ENCODE data around the gene LMF1.

LMF1 gene

DNA sequence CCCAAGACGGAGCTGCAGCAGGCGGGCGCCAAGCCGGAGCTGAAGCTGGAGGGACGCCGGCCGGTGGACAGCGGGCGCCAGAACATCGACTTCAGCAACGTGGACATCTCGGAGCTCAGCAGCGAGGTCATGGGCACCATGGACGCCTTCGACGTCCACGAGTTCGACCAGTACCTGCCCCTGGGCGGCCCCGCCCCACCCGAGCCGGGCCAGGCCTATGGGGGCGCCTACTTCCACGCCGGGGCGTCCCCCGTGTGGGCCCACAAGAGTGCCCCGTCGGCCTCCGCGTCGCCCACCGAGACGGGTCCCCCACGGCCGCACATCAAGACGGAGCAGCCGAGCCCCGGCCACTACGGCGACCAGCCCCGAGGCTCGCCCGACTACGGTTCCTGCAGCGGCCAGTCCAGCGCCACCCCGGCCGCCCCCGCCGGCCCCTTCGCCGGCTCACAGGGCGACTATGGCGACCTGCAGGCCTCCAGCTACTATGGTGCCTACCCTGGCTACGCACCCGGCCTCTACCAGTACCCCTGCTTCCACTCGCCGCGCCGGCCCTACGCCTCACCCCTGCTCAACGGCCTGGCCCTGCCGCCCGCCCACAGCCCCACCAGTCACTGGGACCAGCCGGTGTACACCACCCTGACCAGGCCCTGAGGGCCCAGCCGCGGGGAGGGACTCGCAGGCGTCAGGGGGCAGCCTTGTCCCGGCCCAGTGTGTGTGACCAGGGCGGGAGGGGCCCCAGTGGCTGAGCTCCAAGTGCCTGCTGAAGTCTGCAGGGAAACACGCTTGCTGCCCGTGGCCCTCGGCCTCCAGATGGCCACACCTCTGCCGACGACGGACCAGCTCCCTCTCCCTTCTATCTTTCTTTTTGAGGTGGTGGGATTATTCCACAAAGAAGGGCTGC is 14.2 kb upstream of the LMF1 start:
- no peak for FAIRE-seq

DNA sequence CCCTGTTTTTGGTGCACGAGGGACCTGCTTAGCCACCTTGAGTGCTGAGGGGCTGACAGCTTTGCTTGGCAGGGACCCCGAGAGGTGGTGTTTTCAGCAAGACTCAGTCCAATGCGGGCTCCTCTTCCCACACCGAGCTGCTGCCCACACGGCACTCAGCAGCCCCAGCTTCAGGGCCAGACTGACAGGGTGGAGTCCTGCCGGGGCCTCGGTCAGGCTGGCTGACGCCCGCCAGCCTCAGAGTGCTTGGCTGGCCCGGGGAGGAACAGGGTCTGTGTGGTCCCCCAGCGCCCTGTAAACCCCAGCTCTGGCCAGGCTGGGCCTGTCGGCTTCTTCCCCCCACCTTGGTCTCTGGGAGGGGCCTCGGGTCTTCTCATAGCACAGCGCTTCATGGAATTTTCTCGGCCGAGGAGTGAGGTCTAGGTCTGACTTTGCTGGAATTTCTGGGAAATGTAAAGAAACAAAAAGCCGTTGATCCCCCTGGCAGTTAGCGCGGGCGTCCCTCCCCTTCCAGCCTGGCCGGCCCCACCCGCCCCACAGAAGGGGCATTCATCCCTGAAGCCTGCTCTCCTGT is 13.4 kb upstream of the LMF1 start:
- no peak for FAIRE-seq

DNA sequence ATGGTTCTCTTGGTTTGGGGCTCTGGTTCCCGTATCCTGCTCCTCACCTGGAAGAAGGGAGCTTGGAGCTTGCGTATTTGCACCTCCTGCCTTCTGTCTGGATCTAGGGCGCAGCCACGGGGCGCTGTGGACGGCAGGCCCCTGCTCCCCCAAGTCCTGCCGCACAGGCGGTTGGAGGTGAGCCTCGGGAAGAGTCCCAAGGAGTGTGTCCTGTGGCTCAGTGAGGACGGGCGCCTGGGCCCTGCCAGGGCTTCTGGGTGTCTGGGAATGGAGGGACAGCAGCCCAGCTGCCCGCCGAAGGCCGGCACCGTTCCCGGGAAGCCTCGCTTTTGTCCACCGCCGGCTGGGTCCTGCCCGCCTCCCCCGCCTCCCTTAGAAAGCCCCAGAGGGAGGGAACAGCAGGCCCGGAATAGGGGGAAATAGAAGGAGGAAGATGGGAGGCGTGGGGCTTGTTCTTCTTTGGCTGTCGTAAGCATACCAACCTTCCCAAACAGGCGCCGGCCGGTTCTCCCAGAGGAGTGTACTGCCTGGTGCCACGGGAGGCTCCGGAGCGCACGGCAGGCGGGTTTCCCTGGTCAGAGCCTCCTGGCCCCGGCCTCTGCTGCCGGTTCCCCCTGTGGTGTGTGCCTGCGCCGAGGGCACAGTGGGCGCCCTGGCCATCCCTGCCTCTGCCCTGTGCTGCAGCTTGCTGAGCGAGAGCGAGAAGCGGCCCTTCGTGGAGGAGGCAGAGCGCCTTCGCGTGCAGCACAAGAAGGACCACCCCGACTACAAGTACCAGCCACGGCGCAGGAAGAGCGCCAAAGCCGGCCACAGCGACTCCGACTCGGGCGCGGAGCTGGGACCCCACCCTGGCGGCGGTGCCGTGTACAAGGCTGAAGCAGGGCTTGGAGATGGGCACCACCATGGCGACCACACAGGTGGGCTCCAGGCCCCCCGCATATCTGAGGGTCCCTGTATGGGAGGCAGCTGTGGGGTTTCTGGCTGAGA is 12.6 kb upstream of the LMF1 start:
- FAIRE-seq, result no peak

DNA sequence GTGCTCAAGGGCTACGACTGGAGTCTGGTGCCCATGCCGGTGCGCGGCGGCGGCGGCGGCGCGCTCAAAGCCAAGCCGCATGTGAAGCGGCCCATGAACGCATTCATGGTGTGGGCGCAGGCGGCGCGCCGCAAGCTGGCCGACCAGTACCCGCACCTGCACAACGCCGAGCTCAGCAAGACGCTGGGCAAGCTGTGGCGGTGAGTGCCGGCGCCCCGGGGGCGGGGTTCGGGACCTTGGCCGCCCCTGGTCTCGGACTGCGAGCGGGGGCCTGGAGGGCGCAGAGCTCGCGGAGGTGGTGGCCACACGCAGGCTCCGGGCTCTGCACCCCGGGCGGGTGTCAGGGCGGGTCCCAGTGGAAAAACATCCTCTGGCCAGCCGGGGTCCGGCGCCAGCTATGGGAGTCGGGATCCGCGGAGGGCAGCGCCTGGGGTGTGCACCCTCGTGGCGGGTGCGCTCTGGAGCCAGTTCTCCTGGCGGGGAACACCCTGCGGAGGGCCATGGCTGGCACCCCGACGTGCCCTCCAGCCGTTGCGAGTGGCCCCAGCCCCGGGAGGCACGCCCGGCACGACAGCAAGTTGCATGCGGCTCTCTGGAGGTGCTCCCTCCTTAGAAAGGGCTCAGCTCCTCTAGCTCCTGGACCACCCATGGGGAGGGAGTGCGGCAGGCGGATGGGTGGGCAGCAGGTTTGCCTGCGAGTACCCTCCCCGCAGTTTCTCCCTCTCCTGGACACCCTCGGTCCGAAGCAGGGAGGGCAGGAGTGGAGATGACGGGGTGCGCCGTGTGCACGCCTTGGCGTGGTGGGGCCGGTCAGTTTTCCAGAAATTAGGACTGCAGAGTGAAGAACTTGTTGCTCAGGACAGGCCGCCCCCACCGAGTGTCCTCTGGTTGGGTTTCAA is 11.6 kb upstream of the LMF1 start:
- FAIRE-seq, result no peak

DNA sequence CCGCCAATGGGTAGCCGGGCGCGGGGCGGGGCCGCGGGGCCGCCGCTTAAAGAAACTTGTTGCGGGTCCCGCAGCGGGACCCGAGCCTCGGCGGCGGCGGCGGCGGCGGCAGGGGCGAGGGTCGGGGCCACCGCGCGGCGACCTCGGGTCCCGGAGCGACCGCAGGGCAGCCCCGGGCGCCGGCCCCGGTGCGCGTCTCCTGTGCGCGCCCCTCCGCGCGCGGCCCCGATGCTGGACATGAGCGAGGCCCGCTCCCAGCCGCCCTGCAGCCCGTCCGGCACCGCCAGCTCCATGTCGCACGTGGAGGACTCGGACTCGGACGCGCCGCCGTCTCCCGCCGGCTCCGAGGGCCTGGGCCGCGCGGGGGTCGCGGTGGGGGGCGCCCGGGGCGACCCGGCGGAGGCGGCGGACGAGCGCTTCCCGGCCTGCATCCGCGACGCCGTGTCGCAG is 10.9 kb upstream of the LMF1 start, which contains the start of gene SOX8:
SOX8 (plus strand) TSS at position 76 of the 450 bp plus-strand sequence; CDS start at position 229, 153 bp downstream.
- FAIRE-seq, result no peak

DNA sequence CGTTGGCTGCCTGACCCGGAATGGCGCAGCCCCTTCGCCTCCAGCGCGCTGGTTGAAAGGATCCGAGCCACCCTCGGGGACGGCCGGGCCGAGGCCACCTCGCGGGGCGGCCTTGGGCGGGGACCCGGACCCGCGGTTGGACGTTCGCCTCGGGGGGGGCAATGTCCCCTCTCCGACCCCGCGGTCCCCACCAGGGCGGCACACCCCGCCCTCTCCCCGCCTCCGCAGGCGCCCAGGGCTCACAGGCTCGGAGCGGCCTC is 9.7 kb upstream of the LMF1 start:
- FAIRE-seq, result no peak

DNA sequence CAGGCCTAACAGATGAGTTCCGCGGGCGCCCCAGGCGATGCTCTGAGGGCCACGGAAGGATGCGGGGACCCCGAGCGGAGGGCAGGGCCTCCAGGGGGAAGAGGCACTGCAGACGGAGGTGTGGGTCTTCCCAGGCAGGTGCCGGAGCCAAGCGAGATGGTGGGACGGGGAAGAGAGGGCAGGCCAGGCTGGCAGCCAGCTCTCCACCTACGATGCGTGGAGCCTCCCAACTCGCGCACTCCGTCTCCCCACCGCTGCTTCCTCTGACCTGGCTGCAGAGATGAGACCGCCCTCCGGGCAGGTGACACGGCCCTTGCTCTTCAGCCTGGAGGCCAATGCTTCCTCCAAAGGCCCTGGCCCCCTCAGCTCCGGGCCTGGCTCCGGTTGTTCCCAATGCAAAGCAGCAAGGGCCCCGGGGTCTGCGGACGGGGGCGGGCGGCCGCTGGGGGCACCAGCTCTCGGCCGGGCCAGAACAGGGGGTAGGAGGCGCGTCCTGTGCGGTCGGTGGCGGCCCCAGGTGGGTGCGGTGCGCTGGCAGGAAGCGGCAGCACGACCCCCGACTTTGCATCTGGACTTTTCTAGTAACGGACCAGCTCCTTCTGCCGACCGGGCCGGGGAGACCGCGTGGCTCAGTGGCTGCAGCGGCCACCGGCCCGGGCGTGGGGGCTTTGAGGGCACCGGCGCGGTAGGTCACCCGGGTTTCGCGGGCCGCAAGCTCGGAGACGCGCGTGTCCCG is 9.2 kb upstream of the LMF1 start:
- no peak for FAIRE-seq

DNA sequence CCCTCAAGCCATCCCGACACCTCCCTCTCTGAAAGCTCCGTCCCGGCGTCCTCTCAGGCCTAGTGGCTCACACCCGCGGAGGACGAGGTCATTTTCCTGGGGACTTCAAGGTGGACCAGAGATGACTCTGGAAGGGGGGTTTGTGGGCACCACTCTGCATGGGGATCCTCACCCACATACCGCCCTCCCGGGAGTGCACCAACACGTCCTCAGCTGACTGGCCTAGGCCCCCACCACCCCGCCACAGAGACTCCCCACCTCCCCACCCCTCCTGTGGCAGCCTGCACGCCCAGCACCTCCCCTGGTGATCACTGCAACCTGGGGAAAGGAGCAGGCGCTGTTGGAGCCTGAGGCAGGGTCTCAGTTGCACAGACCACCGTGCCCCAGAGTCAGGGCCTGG is 8.4 kb upstream of the LMF1 start:
- FAIRE-seq, result no peak

DNA sequence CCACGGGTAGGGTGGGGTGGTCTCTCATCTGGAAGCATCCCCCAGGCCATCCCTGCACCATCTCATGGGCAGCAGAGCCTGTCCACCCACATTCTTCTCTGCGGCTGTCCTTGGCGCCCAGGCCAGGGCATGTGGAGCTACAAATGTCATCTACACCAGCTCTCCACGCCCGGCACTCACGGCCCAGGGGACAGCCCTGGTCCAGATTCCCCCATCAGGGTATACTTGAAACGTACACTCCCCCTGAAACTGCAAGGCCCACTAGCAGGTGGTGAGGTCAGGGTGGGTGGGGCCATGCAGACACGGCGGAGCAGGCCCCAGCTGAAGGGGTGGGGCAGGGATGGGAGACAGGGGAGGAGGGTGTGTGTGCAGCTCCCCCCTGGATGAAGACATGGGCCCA is 7.6 kb upstream of the LMF1 start:
- FAIRE-seq, result no peak

DNA sequence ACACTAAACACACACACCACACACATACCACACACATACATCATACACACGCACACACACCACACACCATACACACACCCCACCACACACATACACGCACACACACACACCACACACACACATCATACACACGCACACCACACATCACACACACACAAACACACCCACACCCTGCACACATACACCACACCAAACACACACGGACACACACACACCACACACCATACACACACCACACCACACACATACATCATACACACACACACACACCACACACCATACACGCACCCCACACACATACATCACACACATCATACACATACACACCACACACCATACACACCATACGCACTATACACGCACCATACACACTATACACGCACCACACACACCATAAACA is 7.1 kb upstream of the LMF1 start:
- FAIRE-seq, result no peak

DNA sequence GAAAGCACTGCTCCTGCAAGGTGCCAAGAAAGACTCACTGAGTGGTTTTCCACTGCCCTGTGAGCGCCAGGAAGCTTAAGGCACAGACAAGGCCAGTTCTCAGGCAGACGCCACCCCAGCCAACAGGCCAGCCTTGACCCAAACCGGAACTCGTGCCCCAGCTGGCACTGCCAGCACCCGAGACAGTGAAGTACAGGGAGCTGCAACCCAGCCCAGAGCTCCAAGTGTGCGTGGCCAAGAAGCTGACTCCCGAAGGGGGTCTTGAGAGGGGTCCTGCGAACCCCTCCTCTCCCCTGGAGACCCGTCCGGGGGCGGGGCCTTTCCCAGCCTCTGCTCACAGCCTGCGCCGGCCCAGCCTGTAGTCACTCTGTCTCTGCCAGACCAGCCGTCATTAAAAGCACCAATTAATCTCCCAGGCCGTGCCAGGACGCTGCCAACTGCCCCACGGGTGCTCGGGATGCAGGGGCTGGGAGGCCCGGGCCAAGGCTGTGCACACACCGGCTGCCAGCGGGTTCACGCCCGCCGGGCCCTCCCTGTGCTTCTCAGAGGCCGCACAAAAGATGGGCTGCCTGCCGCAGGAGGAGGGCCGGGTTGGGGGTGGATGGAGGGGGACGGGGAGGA is 6.4 kb upstream of the LMF1 start:
- FAIRE-seq, result no peak

DNA sequence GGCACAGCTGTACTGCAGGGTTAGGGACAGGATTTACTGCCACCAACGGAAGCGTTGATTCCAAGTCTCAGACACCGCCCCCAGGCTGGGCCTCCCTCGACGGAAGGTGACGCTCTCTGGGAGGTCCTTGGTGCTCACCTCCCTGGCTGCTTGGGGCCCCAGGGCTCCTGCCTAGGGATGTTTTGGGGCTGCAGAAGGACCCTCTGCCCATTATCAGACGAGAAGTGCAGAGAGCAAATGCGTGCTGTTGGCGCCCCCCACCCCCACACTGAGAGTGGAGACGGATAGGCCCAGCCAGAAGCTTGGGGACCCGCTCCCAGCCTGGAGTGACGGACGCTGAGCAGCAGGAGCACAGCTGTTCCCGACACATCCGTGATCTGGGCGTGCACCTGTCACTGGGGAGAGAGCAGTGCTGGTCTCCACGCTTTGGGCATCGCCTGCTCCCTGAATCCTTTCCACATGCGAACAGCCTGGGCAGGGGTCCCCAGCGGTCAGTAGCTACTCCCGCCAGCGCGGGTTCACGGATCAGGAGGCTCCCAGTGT is 5.7 kb upstream of the LMF1 start:
- no peak for FAIRE-seq

DNA sequence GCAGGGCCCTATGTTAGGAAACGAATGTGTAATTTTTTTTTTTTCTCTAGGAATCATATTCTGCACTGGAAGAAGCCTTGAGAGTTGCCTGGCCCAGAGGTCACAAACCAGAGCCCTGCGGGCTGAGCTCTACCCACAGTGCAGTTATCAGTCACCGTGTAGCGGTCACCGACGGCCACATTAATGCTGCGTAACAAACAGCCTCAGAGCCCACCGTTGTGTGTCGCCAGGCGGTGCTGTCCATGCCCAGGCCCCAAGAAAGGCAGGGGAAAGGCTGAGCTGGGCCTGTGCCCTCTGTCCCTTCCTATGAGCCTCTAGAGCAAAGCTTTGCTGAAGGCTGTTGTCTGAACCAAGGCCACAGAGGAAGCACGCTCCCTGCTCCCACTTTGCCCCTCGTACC is 4.5 kb upstream of the LMF1 start:
- no peak for FAIRE-seq

DNA sequence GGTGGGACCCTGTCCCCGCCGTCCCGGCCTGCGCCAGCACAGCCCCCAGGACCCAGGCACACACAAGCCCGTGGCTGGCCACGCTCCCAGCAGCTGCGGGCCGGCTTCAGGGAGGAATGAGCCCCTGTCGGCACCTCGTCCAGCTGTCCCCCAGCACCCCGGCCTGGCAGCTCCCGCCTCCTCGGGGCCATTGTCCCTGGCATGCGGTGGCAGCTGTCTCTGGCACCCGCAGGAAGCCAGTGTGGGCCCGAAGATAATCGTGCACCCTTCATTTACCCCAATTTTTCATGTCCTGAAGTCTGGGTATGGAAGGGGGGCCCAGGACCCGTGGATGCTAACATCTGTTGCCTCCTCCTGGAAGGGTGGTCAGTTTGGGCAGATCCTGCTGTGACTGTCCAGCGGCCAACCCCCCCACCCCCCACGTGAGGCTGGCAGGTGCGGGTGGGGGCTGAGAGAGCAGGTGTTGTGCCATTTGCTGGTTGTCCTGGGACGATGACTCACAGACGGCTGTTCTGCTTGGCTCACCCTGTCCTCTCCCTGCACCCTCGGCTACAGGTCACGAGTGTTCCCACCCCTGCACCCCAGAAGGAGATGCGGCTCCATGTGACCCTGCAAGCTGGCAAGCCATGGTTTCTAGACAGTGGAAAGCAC is 4.0 kb upstream of the LMF1 start:
- FAIRE-seq, result no peak

DNA sequence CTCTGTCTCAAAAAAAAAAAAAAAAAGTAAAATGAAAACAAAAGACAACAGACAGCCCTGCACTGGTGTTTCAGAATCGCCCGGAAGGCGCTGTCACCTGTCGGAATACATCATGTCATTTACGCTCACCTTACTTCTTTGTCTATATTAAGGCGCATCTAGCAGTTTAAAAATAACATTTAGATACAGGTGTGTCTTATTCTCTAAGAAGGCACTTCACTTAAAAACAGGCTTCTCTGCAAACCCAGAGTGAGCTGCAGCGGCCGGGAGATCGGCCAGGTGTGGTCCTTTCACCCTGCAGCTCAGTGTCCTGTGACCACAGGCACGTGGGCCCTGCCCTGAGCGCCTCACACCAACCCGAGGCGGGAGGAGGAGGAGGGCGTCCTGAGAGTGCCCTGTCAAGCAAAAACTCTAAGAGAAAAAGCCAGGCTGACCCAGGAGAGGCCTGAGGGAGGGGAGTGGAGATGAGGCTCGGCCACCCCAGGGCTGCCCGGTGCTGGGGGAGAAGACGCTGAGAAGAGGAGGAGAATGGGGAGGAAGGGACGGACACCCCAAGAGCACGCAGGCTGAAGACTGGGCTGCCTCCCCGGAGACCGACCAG is 3.3 kb upstream of the LMF1 start:
- FAIRE-seq, result no peak

DNA sequence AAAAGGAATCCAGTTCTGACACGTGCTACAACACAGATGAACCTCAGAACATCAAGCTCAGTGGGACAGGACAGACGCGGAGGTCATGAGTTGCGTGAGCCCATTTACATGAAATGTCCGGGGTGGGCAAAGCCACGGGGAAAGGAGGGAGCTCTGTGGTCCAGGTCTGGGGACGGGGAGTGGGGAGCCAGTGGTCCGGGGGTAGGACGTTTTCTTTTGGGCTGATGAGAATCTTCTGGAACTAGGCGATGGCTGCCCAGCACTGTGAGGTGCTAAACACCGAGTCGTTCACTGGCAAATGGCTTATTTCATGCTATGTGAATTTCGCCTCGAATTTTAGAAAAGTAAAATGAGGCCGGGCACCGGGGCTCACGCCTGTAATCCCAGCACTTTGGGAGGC is 2.6 kb upstream of the LMF1 start:
- no peak for FAIRE-seq

DNA sequence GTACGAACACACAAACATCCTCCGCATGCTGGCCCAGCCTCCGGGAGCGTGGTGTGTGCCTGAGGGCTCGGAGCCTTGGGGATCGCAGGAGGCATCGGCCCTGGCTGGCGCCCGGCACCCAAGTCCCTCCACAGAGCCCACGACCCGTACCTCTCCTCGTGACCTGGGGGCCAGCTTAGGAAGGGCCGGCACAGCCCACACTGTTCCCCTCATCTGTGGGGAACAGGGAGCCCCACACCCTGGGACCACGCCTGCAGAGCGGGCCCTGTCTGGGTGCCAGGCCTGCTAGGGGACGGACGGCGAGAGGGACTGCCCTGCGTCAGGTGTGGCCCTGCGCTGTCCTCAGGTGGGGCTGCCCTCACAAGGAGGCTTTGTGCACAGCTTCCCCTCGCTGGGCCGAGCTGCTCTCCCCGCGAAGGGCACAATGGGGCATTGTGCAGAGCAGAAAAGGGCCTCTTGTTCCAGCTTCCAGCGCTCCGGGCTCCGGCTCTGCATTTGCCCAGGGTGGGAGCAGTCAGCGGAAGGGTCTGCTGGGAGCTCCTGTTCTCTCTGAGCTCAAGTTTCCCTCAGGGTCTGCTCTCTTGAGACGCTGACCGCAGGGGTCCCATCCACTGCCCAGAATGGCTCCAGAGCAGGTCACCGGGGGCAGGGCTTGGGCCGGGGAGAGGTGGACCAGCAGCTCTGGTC is 1.7 kb upstream of the LMF1 start:
- no peak for FAIRE-seq

DNA sequence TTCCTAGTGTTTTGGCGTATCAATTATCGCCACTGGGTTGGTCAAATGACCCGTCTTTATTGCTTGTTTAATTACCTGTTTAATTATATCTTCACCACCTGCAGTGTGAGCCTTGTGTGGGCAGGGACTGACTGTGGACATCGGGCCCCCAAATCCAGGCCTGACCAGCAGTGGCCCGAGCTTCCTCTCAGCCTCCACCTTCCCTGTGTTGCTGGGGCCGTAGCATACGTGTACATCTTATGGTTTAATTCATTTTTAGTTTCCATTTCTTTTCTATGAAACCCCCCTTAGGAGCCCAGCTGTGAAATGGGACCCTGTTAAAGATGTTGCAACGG is 1.2 kb upstream of the LMF1 start:
- no peak for FAIRE-seq

DNA sequence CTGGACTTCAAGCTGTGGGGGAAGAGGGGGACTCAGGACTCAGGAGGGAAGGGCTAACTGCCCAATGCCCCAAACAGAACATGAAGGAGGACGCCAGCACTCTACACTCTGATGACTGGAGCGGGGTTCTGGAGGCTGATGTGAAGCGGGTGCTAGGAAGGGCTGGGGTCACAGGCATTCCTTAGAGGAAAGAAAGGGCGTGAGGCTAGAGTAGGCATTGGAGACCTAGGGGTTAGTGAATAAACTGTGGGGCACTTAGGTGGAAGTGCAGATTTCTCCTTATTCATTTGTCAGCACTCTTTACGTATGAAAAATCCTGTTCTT is 760 bp upstream of the LMF1 start:
- no peak for FAIRE-seq

DNA sequence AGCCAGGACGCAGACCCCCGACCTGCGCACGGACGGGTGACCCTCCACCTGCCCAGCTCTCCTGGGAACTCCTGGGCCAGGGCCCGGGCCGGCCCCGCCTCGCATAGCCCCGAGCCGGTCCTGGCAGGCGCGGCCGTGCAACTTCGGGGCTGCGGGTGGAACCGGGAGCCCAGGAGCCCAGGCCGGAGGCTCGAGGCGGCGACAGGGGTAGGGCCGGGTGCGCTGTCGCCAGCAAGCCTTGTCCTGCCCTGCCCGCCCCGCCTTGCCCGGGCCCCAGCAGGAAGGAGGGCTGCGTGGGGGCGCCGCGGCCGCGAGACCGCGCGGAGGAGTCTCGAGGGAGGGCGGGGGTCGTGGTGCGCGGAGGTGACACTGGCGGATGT is 408 bp downstream of the LMF1 start:
- no peak for FAIRE-seq
